Activated CD4-positive, alpha-beta T cell treated with anti-CD3 and anti-CD28 coated beads, Interleukin-2, amount 50 U/mL, for 4 hours (primary cell): ENCODE results near the gene NPTX1.
A peak's percentile ranks its signal among the peaks of the same experiment; 100 is the strongest.

Source experiments
- DNase-seq, 2 experiments: peaks; one replicate each; pipeline ENCODE4 v3.0.0-alpha.2; 2020

The NPTX1 gene

DNA sequence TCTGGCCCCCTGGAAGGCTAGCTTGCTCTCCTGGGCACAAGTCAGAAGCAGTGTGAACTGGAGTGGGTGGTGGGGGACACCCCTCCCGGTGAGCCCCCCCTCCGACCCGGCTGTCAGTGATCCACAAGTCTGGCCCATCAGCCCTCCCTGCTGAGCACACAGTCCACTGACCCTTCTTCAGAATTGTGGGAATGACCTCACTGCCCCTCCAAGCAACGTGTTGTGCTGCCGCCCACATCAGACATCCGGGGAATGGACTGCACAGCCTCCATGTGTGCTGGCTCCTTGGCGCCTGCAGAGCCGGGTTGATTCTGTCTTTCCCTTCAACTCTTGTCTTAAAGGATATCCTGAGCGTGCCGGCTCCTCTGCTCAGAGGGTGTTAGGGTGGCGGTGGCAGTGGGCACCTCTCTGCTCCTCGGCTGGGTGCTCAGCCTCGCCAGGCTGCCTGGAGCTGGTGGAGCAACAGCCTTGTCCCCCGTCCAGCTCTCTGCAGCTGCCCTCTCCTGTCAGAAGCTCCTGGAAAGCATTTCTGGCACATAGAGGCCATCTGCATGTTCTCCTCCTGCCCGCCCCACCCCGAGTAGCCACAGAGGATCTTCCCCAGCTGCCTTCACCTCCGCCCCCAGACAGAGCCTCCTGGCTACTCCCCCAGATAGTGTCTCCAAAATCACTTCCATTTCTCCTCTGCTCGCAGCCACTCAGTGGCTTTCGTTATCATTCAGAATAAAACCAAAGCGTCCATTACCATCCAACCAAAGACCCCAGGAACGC, 19.8 kb downstream of the NPTX1 start:
- DNase-seq, result no peak

DNA sequence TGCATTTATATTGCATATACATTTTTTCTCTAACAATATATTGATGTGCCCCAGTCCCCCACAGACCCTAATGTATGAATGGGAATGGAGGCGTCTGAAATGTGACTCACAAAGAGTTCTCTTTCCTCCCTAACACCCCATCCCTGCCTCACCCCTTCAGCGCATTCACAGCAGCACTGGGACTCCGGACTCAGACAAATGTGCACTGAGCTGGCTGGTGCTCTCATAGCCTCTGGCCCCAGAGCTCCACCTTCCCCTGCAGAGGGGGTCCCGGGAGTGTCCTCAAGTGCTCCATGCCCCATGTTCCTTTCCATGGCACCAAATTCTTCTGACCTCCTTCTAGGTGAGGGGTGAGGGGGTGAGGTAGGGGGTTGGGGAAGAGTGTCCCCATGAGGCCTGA, 20.6 kb downstream of the NPTX1 start:
- no peak for DNase-seq

DNA sequence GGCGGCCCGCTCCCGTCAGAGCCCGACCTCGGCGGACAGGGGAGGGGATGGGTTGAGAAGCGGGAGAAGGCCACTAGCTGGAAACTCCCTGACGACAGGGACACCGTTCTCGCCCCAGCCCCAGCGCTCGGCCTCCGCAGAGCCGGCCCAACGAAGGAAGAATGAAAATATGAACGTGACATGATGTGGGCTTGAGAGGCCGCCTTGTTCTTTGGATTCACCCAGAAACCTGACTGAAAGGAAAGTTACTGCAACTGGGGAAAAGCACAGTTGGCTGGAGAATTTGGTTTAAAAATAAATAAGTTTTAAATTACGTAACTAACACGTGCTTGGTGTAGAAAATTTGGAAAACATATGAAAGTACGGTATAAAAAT, 21.1 kb downstream of the NPTX1 start:
- DNase-seq, result peak in 1 of 2 experiments; percentile 15

DNA sequence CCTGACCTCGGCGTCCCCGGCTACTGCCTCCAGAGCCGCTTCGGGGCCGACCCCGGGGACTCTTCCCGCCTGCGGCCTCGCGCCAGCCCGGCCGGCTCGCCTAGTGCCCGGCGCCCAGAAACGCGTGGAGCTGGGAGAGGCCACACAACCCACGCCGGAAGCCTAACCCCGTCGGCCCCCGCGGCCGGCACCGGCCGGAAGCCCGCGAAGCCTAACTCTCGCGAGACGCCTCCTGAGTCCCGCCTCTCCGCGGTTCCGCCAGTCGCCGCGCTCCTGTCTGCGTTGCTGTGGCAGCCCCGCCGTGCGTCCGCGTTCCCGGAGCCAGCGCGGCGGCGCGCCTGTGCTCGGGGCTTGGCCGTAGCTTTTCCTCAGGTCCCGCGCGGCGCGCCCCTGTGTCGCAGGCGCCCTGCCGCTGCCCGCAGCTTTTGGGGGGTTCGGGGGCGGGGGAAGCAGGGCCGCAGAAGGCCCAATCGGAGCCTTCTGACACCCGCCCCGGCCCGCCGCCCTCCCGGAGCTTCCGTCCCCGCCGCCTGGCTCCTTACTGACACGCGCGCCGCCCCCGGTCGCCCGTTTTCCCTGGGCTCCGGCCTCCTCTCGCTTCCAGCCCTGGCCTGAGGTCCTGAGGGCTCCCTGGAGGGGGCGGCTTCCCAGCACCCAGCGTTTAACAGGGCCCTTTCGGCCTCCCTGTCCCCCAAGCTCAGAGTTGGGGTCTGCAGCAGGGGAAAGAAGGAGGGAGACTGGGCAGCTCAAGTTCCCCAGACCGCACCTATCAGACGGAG, 21.7 kb downstream of the NPTX1 start:
- peak; percentile 92 to 94 for DNase-seq

DNA sequence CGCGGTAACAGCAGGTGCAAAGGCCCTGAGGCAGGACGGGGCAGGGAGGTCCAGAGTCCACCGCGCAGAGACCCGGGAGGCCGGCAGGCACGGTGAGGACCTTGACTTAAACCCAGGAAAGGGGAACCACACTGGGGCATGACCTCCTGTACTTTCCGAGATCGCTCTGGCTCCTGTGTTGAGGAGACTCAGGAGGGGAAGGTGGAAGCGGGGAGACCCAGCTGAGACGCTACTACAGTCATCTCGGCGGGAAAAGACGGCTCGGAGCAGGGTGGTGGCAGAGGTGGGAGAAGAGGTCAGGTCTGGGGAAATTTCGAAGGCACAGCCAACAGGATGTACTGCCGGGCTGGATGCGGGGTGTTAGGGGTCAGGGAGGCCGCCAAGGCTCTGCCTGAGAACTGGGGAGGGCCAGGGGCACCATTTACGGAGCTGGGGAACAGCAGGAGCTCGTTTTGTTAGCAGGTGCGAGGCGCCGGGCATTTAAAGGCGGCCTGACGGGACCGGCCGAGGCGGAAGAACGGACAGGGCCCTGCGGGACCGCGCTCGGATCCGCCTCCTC, 22.3 kb downstream of the NPTX1 start:
- no peak for DNase-seq

DNA sequence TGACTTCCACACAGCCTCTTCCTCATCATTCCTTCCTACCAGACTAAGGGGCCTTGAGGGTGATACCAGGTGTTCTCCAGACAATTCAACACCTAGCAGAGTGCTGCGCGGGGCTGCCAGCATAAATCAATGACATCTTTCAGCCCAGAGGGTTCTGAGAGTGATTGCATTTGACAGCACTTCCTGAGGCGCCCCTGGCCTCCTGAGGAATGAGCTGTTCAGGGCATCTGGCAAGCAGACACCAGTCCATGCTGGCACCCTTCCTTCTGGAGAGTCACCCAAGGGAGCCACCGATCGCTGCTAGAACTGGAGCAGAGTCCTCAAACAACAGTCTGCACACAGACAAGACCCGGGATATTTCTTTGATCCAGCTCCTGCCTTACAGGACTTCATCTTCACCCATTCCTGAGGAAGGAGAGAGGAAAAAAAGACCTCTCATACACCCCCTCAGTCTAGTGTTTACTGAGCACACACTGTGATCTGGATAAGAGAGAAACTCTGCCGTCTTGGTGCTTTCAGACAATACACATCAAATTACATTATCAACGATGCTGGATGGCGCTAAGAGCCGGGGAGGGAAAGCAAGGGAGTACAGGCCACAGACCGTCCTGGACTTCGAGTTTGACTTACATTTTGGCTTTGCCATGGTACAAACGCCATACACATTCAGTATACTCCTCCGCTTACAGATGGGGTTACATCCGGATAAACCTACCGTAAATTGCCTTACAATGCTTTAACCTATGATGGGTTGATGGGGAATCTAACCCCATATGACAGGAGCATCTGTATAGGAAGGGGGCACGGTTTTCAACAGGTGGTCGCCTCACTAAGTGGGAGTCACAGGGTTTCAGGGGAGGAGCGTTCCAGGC, 23.0 kb downstream of the NPTX1 start:
- no peak for DNase-seq

DNA sequence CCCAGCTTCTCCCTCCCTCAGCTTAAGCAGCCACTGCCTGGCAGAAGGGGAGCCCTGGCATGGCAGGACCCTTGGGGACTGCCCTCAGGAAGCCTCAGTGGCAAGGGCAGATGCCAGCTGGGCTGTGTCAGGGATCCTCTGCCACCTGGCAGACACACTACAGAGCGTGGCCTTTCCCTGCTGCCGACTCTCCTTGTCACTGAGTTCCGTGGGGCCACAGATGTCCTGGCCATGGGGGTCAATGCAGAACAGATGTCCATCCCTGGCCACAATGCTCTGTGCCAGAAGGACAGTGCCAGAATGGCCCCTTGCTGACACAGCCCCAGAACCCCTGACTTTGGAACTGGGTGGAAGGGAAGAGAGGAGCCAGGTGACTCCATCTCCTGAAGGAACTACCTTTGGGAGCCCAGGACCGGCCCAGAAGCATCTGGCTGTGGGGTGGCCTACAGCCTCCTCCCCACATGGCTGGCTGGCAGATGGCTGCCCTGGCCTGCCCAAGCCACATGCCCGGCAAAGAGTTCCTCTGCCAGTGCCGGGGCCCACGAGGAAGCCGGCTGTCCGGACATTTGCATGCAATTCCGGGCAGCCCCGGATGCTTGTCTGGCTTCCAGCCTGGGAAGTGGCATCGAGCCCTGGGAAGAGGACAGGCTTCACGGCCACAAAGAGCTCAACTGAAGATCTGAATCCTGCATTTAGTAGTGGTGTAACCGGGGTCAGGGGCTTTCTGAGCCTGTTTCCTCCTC, 24.1 kb downstream of the NPTX1 start:
- DNase-seq, result no peak

DNA sequence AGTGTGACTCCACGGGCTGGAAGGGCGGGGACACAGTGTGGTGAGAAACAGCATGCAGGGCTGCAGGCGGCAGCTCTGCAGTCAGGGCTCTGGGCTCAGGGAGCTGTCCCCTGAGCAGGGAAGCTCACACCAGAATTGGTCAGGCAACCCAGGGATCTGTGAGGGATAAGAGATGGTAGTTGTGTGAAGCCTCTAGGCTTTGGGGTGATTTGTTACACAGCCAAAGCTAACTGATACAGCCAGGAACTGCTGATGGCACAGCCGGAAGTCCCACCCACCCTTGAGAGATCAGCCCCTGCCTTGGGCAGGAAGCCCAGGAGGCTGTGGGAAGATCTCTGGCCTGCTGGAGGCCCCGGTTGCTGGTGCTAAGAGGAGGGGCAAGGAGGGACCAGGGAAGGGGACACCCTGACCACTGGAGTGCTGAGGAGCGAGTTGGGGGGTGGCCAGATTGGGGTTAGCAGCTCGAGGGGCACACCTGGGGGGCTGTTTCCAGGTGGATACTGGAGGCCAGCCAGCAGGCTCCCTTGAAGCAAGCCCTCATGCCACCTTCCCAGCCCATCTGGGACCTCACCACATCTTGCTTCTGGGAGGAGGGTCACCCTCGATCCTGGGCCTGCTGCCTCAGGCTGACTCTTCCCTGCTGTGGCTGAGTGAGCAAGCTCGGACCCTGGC, 25.2 kb downstream of the NPTX1 start:
- no peak for DNase-seq

DNA sequence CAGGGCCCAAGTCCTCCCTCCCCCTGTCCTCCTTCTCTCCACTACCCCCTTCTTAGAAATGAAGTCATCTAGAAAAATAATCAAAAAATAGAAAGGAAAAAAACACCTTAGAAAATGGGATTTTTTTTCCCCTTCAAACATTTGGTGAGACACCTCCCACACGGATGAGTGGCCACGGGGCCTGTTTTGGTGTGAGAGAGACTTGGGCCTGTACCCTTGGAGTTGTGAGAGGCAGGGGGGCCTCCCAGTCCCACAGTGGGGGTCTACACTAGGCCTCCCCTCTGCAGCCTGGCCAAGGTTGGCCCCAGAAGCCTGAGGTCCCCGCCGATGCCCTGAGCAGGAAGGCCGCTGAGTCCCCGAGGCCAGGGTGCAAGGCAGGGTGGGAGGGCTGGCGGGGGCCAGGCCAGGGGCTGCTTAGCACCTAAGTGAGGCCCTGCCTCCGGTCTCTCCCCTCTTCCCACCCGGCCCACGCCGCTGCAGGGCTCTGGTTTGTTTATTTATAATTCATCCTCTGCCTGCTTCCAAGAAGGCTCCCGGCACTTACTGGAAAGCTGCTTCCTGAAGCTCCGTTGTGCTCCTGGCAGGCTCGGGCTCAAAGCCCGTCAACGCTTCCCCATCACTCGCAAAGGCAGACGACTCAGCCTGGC, 26.4 kb downstream of the NPTX1 start:
- DNase-seq, result no peak

DNA sequence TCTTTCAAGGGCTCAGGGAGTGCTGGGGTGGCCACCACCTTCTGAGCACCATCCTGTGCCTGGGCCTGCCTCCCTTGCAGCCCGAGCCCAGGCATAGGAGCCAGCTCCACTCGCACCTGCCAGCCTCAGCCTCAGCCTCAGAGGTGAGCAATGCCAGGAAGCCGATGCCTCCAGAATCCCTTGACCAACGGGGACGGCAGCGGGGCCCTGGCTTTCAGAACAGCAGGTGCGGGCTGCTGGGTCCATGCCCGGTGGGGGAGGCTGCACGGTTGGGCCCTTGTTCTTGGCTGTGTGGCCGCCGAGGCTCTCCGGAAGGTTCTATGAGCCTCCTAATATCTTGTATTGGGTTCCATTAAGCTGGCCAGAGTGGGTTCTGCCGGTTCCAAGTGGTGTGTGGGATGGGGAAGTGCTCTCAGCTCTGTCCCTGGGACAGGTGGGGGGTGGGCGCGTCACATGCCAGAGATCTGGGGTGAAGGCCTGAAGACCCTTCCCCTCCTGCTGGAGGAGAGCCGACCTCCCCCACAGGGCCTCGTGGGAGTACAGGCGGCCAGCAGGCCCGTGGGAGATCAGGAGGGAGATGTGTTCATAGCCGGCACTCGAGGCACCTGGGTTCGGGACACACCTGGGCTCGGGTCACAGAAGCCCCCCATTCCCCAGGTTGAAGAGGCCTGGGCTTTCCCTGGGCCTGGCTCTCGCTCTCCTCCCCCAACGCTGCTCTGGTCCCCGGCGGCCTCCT, 27.0 kb downstream of the NPTX1 start:
- DNase-seq, result no peak

DNA sequence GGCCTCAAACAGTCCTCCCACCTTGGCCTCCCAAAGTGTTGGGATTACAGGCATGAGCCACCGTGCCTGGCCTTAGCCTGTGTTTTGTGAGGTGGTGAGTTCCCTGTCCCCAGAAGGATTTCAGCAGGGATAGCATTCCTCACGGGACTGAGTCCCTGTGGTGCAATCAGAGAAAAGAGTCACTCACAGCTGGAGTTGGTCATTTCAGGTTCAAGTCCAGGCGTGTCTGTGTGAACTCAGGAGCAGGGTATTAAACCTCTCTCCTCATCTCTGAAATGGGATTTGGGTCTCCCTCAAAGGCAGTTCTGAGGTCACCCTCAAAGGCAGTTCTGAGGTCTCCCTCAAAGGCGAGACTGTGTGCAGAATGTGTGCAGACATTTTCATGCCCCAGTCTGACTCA, 28.6 kb downstream of the NPTX1 start:
- no peak for DNase-seq

DNA sequence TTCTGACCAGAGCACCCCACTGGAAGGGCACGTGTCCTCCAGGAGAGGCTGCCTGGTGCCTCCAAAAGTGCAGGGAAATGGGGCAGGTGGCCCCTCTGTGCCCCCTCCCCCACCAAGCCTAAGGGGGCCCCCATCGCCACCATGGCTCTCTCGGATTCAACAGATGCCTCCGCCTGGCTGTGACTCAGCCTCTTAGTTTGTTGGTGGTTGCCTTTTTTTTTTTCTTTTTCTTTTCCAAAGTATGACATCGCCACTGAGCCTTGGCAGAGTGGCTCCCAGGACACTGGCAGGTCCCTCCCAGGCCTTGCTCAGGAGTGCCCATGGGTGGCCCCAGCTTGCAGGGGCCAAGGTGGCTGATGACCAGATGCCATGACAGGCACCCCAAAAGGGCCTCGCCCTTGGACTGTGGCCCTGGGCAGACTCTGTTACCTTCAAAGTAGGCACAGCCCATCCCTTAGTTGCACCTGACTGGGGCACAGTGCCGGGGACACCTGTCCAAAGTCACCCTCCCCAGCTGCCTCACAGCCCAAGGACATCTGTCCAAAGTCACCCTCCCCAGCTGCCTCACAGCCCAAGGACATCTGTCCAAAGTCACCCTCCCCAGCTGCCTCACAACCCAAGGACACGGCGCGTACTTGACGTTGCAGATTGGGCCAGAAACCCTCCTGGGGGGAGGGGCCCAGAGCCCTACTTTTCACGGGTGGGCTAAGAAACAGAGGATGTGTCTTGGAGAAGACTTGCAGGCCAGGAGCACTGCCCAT, 29.6 kb downstream of the NPTX1 start:
- no peak for DNase-seq

DNA sequence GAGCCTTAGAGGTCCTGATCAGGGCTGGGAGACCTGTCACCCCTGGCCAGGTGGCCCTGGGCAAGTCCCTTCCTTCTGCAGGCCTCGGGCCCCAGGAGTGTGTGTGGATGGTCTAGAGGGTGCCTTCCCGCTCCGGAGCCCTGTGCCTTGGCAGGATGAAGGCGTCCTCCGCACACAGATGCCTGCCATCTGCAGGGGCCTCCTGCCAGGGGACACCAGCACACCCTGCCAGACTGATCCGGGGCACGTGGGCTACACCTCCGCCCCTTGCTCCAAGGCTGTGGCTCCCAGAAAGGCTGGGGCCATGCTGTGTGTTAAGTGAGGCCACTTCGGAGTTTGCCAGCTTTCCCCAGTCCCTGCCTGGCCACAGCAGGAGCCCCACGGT, 30.7 kb downstream of the NPTX1 start:
- DNase-seq, result no peak

DNA sequence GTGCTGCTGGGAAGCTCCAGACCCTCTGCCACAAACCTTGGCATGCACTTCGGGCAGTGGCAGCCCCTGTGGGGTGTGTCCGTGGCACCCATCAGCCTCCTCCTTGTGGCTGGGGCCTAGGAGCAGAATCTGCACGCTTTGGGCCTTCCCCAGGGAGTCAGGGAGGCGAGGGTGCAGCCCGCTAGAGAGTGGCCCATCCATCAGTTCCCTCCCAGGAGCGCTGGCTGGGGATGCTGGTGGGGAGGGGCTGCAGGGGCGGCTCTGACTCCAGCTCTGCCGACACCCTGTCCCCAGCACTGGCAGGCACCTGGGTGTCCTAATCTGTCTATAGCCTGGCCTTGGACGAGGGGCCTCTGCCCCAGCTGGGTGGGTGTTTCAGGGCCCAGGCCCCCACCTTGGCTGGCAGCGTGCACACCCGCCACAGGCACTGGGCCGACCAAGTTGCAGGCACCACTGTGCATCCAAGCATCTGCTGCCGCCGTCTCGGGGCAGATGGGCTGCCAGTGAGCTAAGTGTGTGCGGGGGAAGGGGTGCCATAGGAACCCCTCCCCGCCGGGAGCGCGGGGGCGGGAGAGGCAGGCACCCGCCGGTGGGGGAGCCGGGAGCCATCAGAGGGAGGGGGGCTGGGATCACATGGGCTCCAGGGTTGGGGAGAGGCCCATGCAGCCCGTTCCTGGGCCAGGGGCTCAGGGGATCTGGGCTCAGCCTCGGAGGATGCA, 31.2 kb downstream of the NPTX1 start:
- DNase-seq, result no peak

DNA sequence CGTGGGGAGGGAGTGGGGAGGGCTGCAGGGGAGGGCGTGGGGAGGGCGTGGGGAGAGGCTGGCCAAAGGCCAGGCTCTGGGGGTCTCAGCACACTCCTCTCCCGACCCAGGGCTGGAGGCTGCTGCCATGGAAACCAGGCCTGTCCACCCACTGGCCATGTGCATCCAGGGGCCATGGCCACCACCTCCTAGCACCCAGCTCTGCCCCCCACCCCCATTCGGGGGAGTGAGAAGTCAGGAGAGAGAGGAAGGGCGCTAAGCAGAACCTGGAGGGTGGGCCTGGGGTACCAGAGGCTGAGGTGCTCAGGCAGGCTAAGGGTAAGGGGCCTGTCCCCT, 31.8 kb downstream of the NPTX1 start:
- DNase-seq, result no peak

DNA sequence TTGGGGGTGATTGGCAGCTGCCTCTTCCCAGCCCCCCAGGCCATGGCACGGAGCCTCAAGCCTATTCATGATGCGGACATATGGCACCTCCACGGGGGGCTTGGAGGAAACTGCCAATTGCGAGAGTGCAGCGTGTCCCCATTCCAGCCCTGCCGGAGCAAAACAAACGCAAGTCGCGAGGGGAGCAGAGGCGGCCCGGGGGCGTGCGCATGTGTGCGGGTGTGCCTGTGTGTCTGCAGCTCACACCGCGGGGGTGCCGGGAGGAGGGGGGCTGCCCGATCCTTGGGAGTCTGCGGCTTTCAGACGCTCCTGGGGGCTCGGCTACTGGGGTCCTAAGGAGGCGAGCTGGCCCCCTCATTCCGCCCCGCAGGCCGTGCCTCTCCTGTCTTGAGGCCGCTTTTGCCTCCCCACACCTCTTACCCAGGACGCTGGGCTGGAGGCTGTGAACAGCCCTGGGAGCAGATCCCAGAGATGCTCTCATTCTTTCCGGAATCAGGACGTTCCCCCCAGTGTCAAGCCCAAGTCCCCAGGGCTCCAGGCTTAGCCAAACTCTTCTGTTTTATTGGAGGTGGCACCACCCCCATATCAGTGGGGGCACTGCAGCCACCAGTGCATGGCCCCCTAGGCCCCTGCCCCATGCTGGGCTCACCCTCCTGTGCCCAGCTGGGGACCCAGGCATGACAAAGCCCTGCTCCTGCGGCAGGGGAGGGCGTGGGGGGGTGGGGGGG, 32.3 kb downstream of the NPTX1 start:
- no peak for DNase-seq

DNA sequence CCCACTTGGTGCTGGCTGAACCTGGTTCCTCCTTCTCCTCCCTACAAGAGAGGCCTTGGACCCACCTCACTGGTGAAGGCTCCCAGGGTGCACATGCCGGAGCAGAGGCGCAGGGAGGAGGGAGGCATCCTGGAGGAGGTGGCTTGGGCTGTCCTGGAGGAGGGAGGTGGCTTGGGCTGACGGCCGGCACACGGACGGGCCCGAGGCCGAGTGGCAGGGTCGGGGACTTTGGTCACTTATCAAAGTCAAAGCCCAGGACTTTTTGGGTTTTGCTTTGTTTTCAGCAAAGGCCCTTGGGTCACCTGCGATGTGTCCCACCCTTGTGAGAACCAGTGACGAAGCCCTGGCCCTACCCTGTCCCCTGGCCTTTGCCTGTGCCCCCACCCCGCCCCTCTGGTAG, 32.9 kb downstream of the NPTX1 start:
- DNase-seq, result no peak

DNA sequence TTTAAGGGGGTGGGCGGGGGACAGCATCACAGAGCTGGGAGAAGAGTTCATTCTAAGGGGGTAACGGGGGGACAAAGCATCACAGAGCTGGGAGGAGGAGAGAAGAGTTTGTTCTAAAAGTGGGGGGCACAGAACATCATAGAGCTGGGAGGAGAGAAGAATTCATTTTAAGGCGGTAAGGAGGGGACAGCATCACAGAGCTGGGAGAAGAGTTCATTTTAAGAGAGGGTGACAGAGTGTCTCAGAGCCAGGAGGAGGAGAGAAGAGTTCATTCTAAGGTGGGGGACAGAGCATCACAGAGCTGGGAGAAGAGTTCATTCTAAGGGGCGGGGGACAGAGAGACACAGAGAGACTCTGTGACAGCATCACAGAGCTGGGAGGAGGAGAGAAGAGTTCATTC, 33.6 kb downstream of the NPTX1 start:
- no peak for DNase-seq

DNA sequence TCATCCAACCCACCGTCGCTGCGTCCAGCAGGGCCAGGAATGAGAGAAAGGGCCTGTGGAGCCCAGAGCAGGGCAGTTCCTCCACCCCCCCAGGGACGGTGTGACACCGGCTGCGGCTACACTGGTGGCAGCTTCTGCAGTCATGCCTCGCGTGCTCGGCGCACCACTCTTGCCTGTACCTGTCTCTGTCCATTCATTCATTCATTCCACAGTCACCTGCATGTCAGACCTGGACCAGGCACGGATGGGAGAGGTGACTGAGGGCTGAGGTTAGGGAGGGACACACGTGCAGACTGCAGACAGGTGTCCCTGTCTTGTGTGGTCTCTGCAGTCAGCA, 34.1 kb downstream of the NPTX1 start:
- no peak for DNase-seq
